GM18505 (cell line): Measurements from ENCODE around the gene STRA6.

Experiments
- ATAC-seq: cut with Tn5 transposase; IDR thresholded peaks from one replicate; pipeline ENCODE4 v1.9.1; 2021; ENCODE audit not compliant: unreplicated experiment
- POLR2A ChIP-seq: IDR thresholded peaks from 4 replicates; pipeline ENCODE4 v1.6.1; 2011; ENCODE audit warnings: borderline replicate concordance; ENCODE audit not compliant: insufficient read depth, insufficient read length; ENCODE audit errors: extremely low read depth

Gene STRA6

GRCh38 chr15:74193299-74193718 lies 9.3 kb downstream of the STRA6 start:
- no peak for ATAC-seq
- TF ChIP-seq POLR2A: no peak

- ATAC-seq: no peak
- no peak for TF ChIP-seq POLR2A
Observed at GRCh38 chr15:74192751-74193150, 9.8 kb downstream of the STRA6 start.

DNA sequence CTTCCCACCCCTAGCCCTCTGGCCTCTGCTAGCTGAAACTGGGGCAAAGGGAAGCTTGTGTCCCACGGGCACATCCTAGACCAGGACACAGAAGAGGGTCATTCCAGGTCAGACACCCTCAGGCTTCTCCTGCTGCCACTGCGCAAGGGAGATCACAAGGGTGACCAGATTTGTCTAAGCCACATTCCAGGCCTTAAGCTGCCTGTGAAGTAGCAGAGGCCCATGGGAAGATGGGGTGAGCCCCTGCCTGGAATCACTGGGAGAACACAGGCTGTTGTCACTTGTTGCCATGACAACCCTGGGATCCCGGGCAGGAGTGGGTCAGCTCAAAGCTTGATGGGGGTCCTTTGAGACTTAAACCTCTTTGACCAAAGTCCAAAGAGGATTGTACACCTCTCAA lies 10.8 kb downstream of the STRA6 start:
- TF ChIP-seq POLR2A: no peak
- no peak for ATAC-seq

- no peak for TF ChIP-seq POLR2A
- ATAC-seq: no peak
Observed at GRCh38 chr15:74188216-74188615, 14.4 kb downstream of the STRA6 start.

DNA sequence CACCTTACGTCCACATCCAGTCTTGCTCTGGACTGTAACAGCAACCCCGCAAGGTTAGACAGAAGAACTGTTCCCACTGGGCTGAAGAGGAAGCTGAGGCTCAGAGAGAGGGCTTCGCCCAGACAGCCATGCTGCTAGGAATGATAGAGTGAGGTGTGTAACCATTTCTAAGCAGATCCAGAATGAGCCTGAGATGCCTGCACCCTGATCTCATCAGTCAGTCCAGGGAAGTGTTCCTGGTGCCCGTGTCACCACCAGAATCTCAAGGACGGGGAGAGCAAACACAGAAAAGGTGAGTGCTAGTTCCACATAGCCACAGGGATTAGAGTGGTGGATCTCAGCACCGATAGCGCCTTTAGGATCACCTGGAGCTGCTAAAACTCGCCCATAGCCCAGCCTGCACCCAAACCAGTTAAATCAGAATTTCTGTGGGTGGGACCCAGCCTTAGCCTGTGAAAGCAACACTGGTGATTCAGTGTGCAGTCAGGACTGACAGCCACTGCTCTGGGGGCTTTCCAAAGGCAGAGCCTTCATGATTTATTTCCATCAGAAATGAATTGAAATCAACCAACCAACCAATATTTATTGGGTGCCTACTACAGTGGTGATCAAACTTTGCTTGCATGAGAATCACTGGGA lies 16.8 kb downstream of the STRA6 start:
- no peak for ATAC-seq
- TF ChIP-seq POLR2A: no peak

- no peak for ATAC-seq
- no peak for TF ChIP-seq POLR2A
Observed at GRCh38 chr15:74184582-74185091, 17.9 kb downstream of the STRA6 start.

GRCh38 chr15:74182131-74182530 lies 20.5 kb downstream of the STRA6 start:
- no peak for TF ChIP-seq POLR2A
- ATAC-seq: no peak

GRCh38 chr15:74180881-74181602 lies 21.5 kb downstream of the STRA6 start:
- no peak for TF ChIP-seq POLR2A
- no peak for ATAC-seq

- ATAC-seq: no peak
- TF ChIP-seq POLR2A: no peak
Observed at GRCh38 chr15:74179983-74180880, 22.4 kb downstream of the STRA6 start.

DNA sequence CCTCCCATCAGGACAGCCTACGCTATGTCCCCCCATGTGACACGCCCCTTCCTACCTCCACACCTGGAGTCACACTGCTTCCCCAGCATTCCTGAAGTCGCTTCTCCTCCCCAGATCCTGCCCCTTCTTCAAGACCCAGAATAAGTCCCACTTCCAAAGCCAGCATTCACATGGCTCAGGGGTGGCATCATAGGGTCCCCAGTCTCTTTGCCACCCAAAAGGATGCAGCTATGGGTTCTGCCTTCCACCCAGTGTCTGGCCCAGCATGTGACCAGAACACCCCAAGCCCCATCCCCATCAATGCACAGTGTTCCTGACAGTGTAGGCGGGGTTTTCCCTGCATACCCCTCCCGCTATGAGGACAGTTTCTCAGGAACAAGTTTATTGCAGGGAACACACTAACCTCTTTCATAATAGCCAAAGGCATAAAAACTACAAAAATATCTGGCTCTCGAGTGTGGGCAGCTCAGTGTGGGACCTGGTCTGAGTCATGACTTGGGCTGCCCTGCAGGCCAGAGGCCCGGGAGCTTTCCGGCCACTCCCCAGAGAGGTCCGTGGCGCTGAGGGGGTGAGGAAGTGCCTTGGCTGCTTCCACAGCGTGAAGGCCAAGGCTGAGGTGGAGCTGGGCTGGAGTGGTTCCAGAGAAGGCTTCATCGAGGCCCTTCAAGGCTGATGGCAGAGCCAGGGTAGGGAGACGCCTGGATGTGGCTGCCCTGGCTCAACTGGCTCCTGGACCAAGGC lies 23.3 kb downstream of the STRA6 start:
- ATAC-seq: no peak
- TF ChIP-seq POLR2A: no peak

DNA sequence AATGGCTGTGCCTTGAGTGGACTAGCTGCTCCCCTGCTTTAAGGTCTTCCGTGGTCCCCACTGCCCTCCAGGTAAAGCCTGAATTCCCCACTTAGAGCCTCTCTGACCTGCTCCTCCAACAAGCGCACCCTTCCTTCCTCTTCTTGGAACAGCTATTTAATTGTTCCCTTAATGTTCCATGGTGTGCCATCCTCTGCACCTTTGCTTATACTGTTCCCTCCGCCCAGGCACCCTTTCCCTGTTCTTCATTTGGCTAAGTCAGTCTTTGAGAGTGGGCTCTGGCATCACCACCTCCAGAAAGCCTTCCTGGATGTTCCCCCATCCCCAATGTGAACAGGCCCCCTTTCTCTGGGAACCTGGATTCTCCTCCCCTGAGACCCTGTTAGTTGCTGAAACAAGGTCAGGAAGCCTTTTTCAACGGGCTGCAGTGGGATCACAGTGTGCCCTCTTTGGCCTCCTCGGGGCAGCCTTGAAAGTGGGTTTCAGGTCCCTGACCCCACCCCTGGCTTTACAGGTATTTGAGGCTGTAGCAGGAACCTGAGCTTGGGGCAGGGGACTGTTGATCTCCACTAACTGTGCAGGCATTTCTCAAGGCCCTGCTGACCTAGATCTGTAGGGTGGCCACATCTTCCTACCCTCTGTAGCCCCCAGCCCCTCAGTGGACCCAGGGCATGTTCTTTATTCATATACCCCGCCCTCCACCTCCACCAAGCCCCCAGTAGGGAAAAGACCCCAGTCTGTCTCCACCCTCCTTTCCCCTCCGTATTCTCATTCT lies 24.1 kb downstream of the STRA6 start:
- no peak for TF ChIP-seq POLR2A
- no peak for ATAC-seq
